OCI-M1 (cell line): ENCODE measurements around the gene TIPARP.
"Not testable (repeated sequence)": the region's sequence is repeated elsewhere in the genome, so short reads cannot be mapped to it uniquely, and the experiment has no call there.

ENCODE experiments used
- DNase-seq: peaks from one replicate; lab custom pipeline; 2025; lab: John Stamatoyannopoulos, UW

TIPARP gene

DNA sequence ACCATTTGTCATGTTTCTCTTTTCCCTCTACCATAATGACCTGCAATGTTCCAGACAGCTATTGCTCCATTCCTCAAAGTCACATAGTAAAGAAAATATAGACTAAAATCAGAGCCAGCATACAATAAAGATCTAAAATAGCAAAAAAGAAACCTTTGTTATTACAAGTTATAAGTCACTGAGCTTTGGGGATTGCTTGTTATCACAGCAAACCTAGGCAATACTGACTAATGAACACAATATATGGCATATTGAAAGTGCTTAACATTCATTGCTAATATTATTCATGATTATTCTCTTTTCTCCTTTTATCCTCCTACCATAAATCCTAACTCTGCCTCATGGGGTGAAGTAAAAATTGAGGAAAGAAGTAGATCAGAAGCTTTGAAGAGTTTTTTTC, 27.4 kb upstream of the TIPARP start:
- DNase-seq, result no peak

DNA sequence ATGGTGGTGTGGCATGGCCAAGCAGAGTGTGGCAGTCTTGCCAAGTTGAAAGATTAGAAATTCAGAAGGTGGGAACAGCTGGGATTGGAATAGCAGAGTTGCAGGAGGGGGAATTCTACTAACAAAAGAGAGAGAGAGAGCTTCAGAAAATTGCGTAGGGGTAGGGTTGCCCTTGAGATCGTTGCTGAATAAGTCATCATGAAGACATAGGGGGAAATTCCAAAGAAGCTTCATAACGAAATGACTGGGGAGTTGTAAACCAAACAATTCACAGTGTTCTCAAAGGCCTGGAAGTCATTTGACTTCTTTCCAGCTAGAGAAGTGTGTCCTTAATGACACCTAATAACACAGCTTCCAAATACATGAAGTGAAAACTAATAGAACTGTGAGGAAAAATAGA, 26.3 kb upstream of the TIPARP start:
- DNase-seq, result no peak

DNA sequence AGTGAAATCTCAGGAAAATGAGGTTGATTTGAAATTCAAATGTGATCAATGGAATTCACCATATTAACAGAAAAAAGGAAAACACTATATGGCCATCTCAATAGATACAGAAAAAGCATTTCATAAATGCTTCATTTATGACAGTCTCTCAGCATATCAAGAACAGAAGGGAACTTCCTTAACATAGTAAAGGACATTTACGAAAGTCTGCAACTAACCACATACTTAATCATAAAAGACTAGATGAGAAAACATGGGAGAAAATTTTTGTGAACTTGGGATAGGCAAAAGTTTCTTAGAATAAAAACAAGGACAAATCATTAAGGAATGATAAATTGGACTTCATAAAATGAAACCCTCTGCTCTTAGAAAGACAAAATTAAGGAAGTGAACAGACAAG, 24.7 kb upstream of the TIPARP start:
- peak; percentile 6 for DNase-seq

DNA sequence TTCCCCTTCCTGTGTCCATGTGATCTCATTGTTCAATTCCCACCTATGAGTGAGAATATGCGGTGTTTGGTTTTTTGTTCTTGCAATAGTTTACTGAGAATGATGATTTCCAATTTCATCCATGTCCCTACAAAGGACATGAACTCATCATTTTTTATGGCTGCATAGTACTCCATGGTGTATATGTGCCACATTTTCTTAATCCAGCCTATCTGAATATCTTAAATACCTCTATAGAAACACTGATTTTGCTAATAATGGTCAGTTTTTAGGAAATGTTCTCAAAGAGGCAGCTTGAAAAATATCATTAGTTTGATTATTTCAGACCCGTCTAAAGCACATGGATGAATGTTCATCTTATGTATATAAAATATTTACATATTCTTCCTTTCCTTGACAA, 21.7 kb upstream of the TIPARP start:
- not testable (repeated sequence) for DNase-seq

DNA sequence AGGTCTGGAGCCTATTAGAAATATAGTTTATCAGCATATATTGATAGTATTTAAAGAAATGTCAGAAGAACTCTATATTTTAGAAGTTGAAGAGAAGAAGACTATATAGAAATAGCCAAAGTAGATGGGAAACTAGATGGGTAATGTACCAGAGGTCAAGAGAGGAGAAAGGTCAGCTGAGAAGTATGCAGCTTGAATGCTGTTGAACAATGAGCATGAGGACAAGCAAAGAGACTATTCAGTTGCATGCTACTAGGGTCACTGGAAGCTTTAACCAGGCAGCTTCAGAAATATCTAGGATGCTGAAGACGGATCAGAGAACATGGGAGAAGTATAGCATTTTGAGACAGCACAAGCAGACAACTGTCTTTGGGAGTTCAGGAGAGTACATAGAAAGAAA, 19.6 kb upstream of the TIPARP start:
- no peak for DNase-seq

DNA sequence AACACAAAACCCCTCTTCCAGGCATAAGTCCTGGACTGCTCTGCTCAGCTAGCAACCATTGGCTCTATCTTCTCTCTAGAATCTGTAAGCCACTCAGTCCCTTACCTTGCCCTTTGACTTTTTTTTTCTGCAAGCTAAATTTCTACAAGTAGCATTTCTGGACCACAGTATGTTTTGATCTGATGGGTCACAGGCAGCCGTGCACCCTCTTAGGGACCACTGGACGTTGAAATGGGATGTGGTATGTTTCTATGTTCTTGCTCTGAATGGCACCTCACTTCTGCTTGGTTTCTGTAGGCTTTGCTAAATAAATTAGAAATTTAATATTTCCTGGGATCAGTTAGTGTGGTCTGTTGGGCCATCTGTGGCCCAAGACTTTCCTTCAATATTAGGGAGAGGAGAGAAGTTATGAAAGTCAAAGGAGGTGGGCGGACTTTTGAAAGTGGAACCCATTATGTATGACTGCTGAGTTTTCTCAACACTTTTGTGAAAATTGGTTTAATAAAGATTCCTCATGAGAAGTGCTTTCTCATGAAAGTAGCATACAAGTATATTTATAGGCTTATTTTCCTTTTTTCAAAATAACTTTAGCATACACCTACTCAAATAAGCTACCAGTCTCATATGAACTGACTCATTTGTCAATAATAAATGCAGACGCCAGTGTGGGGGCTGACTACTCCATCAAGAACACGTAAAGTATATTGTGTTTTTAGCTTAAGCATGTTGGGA, 18.4 kb upstream of the TIPARP start:
- no peak for DNase-seq

DNA sequence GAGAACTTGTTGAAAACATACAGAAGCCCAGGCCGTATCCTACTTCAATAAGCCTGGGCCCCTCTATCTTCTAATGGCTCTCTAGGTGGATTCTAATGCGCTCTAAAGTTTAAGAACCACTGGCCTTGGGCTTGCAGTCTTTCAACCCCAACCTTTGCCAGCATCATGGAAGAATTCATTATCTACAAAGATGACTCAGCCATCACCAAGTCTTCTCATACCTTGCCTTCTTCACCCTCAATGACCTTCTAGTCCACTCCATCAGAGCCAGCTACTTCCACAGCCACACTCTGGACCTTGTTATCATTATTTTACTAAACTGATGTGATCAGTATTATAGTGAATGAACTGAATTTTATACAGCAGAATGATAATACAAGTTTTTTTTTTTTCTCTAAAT, 16.9 kb upstream of the TIPARP start:
- no peak for DNase-seq

DNA sequence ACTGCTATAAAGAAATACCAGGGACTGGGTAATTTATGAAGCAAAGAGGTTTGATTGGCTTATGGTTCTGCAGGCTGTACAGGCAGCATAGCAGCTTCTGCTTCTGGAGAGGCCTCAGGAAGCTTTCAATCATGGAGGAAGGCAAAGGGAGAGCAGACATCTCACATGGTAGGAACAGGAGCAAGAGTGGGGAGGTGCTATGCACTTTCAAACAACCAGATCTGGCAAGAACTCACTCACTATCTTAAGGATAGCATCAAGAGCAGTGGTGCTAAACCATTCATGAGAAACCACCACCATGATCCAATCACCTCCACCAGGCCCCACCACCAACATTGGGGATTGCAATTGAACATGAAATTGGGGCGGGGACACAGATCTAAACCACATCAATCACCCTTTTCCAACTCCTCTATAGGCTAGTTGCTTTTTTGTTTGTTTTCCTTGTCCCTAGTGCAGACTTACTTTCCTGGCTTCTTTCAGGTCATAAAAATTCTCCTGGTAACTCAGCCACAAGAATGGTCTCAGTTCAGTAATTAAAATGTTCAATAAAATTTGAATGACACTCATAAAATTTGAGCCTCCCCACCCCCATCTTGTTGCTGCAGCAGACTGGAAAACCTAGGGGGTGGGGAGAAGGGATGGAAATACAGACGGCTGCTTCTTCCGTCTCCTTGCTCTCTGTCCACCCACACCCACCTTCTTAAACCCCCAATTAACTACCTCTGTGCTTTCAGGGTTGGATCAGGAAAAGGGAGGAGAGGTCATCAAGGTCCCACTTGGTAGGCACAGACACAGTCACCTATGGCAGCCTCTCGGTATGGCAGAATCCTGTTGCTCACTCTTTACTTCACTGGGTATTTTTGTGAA, 16.3 kb upstream of the TIPARP start:
- DNase-seq, result no peak

DNA sequence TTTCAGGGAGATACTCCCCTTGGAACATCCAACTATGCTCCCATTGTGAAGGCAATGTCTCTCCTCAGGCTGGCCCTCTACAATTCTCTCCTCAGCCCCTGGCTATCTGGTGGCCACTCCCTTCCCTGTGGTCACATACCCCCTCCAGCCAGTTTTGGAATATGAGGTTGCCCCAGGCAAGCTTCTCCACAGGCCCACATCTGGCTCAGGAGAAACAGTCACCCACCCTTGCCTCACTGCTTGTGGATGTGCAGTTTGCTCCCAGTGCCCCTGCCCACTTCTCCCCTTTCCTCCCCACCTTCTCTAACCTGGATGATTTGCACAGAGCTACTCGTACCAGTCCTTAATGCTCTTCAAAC, 15.7 kb upstream of the TIPARP start:
- no peak for DNase-seq

DNA sequence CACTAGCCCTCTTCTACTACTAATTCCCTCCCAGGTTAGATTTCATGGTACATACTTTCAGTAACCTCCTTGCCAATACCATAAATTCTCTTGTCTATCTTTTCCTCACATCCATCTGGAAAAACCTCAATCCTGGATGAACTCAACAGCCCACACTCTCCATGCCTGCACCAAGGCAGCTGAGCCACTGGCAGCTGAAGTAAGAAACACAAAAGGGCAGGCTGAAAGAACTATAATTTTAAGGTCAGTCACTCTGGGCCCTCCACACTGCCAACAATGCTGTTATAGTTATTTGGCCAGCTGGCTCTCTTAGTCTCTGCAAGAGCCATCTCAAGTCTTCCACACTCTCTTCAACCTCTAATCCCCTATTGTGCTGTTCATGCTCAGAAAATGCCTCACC, 15.1 kb upstream of the TIPARP start:
- no peak for DNase-seq

DNA sequence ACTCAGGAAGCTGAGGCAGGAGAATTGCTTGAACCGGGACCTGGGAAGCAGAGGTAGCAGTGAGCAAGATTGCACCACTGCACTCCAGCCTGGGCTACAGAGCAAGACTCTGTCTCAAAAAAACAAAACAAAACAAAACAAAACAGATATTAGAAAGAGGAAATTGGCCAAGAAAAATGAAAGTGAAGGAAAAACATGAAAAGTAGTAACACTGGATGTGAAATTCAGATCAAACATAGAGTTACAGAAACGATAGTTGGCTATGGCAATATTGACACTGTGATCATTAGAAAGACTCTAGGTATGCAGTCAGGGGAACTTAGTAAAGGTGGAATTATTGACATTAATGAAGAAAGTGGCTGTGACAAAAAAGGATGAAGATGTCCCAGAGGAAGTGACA, 13.2 kb upstream of the TIPARP start:
- DNase-seq, result peak; percentile 16

DNA sequence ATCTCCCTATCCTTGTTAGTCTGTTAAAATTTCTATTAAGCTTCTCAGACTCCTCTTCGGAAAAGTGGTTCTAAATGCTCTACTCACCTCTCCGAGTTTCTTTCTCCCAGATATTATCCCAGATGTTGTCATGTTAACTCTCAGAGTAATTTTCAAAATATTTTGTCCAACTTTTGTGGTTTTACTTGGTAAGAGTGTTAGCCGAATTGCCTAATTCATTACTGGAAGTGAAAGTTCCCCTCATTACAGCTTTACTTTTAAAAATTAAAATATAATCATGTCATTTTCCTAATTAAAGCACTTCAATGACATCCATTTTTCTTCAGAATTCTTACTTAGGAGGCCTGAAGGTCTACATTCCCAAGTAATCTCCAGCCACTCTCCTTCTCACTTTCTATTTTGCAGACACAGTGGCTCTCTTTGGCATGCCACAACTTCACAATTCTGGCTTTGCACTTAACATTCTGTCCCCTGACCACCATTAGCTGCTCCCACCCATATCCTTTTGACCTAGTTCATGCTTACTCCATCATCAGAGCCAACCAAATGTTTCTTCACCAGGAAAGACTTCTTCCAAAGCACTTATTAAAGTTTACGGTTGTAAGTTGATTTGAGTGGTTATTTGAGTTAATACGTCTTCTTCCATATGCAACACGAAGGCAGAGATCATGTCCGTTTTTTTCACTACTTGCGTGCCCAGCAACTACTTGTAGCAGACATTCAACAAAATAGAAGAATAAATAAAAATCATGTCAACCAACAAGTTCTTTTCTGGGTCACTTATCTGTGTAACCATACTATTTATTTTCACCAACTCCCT, 10.2 kb upstream of the TIPARP start:
- peak; percentile 10 for DNase-seq

DNA sequence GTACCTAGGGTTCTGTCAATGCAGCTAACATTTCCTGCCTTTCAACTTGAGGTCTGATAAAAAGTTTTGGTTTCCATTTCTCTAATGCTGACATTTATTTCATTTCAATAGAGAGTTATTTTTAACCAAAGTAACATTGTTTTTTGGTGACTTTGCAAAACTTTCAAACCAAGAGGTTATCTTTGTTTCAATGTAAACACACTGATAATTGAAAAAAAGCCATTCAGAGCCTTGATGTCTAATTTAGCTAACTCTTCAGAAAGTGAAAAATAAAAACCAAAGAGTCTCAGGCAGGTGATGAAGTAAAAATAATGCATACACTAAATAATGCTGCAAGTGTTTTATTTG, 9.6 kb upstream of the TIPARP start:
- DNase-seq, result peak; percentile 22

DNA sequence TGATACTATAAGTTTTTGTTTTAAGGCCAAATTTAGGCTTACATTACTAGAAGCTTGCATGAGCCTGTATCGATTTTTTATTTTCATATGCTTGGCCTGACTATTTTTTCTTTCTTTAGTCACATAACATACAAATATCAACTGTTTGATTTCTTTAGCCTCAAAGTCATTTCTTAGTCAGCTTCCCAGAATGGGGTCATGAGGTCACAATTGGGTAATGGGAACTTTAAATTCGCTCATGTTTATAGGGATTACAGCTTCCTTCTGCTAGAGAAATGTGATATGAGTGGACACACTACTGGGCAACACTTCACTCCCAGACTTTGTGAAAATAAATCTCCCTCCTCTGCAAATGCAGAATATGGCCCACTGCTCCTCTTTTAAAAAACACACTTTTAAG, 9.1 kb upstream of the TIPARP start:
- DNase-seq, result no peak

DNA sequence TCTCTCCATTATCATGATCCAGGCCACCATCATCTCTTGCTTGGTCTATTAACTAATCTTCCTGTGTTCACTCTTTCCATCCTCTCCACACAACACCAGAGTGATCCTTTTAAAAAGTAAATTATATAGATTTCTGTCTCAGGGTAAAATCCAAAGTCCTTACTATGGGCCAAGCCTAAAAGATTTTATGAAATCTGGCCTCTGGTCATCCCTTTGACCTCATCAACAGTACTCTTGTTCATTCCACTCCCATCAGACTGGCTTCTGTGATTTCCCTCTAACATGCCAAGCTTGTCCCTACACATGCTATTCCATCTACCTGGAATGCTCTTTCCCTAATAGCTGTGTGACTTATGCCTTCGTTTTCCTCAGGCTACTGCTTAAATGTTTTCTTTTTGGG, 8.3 kb upstream of the TIPARP start:
- no peak for DNase-seq

DNA sequence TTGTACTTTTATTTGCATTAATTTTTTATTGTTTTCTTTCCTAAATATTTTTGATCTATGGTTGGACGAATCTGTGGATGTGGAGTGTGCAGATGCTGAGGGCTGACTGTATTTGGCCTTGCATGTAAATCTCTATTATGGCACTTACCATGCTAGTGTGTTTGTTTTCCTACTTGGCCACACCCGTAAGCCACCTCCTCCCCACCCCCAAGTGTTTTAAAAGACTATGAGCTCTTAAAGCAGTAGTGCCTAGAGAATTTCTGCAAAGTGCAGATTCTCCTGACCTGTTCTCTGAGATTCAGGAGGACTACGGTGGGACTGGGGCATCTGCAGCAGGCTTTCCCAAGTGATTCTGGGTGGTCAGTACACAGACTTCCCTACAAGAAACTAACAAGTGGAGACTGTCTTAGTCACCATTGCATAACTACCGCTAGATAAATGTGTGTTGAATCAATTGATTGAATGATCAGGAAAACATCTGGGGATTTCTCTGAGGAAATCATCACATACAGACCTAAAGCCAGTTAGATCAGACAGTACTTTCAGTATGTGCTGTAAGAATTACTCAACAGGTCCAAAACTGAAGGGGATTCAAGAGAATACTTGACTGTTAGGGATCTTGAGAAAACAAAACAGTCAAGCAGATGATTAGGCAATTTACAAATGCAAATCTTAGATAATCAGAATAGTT, 6.2 kb upstream of the TIPARP start:
- peak; percentile 47 for DNase-seq

DNA sequence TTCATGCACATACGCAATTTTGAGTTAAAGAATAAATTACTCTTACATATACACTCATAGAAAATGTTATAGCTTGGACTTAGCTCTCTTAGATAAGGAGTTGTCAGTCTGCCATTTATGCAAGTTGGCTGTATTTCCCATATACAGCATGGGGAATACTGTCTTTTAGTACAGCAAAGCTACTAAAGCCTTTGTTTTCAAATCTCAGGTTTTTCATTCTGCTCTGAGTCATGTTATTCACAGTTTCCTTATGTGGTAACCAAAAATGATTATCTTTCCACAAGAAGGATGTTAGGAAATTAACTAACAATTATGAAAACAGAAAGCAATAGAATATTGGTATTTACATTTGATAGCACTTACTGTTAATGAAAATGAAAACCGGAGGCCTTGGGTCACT, 4.3 kb upstream of the TIPARP start:
- DNase-seq, result no peak

DNA sequence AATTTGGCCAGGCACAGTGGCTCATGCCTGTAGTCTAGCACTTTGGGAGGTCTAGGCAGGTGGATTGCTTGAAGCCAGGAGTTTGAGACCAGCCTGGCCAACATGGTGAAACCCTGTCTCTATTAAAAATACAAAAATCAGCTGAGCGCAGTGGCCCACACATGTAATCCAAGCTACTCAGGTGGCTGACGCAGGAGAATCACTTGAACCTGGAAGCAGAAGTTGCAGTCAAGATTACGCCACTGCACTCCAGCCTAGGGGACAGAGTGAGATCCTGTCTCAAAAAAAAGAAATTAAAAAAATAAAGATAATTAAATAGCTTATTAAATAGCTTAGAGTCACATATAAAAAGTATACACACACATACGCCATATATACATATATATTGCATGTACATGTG, 3.7 kb upstream of the TIPARP start:
- no peak for DNase-seq

DNA sequence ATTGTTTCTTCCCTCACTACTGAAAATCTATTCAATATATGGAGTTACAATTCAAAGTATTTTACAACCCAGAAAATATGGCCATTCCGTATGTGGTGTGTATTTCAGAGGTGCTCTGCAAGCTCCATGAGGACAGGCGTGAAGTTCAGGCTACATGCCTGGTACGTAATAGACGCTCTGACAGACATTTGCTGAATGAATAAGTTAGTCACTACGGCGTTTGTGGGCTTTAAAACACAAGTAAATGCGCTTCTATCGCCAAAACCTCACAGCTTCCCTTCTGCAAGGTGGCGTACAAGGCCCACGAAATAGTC, 701 bp upstream of the TIPARP start:
- DNase-seq, result no peak

DNA sequence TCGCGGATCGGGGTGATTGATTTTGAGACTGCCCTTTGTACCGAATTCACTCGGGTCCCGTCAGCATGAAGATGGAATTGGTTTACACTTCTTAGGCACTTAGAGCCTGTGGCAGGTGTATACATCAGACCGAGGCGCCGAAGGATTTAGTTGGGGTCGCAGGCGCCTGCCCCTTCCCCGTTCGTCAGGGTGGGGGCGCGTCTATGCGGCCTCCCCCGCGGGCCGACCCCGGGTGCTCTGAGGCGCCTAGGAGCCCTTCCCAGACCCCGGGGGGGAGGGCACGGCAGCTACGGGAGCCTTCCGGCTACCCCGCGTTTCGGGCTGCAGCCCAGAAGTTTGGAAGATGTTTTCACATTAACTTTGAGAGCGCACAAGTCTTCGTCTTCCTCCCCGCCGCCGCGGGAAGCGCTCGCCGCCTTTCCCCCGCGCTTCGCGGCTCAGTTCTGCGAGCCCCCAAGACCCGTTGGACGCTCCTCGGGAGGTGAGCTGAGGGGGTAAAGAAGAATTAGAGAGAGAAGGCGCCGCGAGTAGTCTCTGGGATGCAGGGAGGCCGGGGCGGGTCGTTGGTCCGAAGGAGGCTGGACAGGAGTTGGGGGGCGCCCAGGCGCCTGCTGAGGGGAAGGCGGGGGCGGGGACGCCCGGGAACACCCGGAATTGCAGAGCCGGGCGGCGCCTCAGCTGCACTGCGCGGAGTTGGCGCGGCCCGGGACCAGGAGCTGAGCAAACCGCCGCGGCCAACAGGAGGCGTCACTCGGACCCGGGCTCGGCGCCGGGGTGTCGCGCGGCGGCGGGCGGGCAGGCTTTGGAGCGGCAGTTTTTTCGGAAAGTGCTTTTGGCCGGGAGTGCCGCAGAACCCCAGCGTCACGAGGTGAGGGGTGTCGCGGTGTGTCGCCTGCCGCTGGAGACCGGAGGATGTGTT, 780 bp downstream of the TIPARP start:
- DNase-seq, result peak; percentile 67
